Chondrocyte (in vitro differentiated cells): ENCODE measurements around the gene ZNF764. TPM values are rescaled to one million over a fixed set of nuclear protein-coding genes. Genes with fewer than 3 reads are reported as not detected.

Experiments used
- DNase-seq: peaks from one replicate; pipeline ENCODE4 v3.0.0; 2021; ENCODE audit warnings: mixed read lengths, low spot score
- H3K27ac Mint-ChIP-seq: one replicate; pipeline ENCODE4 v1.8.0; 2021; ENCODE audit warnings: mild to moderate bottlenecking, moderate library complexity, mixed read lengths; ENCODE audit not compliant: unreplicated experiment
- H3K27me3 Mint-ChIP-seq: 2 replicates; pipeline ENCODE4 v1.8.0; 2021; ENCODE audit warnings: low read depth, mixed read lengths
- H3K36me3 Mint-ChIP-seq: 2 replicates; pipeline ENCODE4 v1.8.0; 2021; ENCODE audit warnings: low read depth, mixed read lengths
- H3K4me1 Mint-ChIP-seq: 2 replicates; pipeline ENCODE4 v1.8.0; 2021; ENCODE audit warnings: low read depth, mild to moderate bottlenecking, mixed read lengths
- H3K4me3 Mint-ChIP-seq: one replicate; pipeline ENCODE4 v1.8.0; 2021; ENCODE audit warnings: mild to moderate bottlenecking, moderate library complexity, mixed read lengths; ENCODE audit not compliant: unreplicated experiment
- H3K9me3 Mint-ChIP-seq: 2 replicates; pipeline ENCODE4 v1.8.0; 2021; ENCODE audit warnings: low read depth, mixed read lengths
- CTCF ChIP-seq: fragments of 200-600 bp; sonication (generic); IDR thresholded peaks from 2 replicates; pipeline ENCODE4 v1.5.0; 2021; ENCODE audit warnings: antibody characterized with exemption, mild to moderate bottlenecking, moderate library complexity
- long read RNA-seq: library from polyadenylated mRNA; stranded (forward); transcript quantifications from one replicate; pipeline ENCODE4 v2.0.0, GENCODE V29; 2021
- total RNA-seq: library from RNA; stranded (reverse); gene quantifications from 3 replicates; pipeline ENCODE4 v1.2.1, GENCODE V29; 2021

Gene ZNF764
- 8.3 to 11.1 TPM (median 8.6 TPM) in 3 replicates for total RNA-seq
- long read RNA-seq, partial matches to known transcripts = 1 of 9 reads
- long read RNA-seq, other reads (novel, unspliced or antisense) = 1 of 9 reads

GRCh38 chr16:30557957-30558788 lies at the start of gene ZNF764:
TSS of gene ZNF764 (minus strand) at chr16:30558374. CDS start at chr16:30558182, 192 bp downstream.
- TF ChIP-seq CTCF = peak; percentile 38
- Mint-ChIP-seq H3K9me3 (no peaks in the 10 kb centered on the region), H3K36me3 (peaks cover 12% of the 10 kb centered on the region), H3K4me3 (peak within 1 kb of the TSS; percentile 74), H3K4me1 (peaks cover 17% of the 10 kb centered on the region), H3K27me3 (no peaks in the 10 kb centered on the region), H3K27ac (peak within 1 kb of the TSS; percentile 81)
- DNase-seq = peak; percentile 76

- H3K27ac Mint-ChIP-seq = no peak overlapping the region
- peaks cover under 1% of the 10 kb centered on the region for H3K9me3 Mint-ChIP-seq
- no peaks in the 10 kb centered on the region for H3K27me3 Mint-ChIP-seq
- no peak for TF ChIP-seq CTCF
- H3K4me3 Mint-ChIP-seq = no peak overlapping the region
- peaks cover 10% of the 10 kb centered on the region for H3K4me1 Mint-ChIP-seq
- H3K36me3 Mint-ChIP-seq = peaks cover 20% of the 10 kb centered on the region
- DNase-seq = no peak
Measured at GRCh38 chr16:30606004-30606403, 47.8 kb upstream of the ZNF764 start.

GRCh38 chr16:30605158-30605557 lies 47.0 kb upstream of the ZNF764 start:
- Mint-ChIP-seq H3K27ac (no peak overlapping the region), H3K4me3 (no peak overlapping the region), H3K36me3 (peaks cover 20% of the 10 kb centered on the region), H3K9me3 (peaks cover 4% of the 10 kb centered on the region), H3K4me1 (peaks cover 6% of the 10 kb centered on the region), H3K27me3 (no peaks in the 10 kb centered on the region)
- no peak for DNase-seq
- TF ChIP-seq CTCF = no peak

DNA sequence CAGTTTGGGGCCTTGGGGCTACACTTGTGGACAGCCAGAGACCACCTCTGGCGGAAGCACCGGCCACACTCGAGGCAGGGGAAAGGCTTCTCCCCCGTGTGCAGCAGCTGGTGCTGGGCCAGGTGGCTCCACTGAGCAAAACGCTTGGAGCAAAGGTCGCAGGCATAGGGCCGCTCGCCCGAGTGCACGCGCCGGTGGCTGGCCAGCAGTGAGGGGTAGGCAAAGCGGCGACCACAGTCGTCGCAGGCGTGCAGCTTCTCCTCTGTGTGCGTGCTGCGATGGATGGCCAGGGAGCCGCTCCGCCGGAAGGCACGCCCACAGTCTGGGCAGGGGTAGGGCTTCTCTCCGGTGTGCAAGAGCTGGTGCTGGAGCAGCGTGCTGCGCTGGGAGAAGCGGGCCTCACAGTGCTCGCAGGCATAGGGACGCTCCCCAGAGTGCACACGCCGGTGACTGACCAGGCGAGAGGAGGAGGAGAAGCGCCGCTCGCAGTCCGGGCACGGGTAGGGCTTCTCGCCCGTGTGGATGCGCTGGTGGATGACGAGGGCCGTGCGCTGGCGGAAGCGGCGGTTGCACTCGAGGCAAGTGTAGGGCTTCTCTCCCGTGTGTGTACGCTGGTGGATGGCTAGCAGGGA lies 46.3 kb upstream of the ZNF764 start:
- Mint-ChIP-seq H3K9me3 (peaks cover 4% of the 10 kb centered on the region), H3K36me3 (peaks cover 20% of the 10 kb centered on the region), H3K4me3 (no peak overlapping the region), H3K27ac (no peak overlapping the region), H3K4me1 (peaks cover 6% of the 10 kb centered on the region), H3K27me3 (no peaks in the 10 kb centered on the region)
- DNase-seq = peak; percentile 92
- TF ChIP-seq CTCF = no peak

- Mint-ChIP-seq H3K27me3 (no peaks in the 10 kb centered on the region), H3K4me3 (no peak overlapping the region), H3K9me3 (peaks cover 4% of the 10 kb centered on the region), H3K27ac (no peak overlapping the region), H3K4me1 (peaks cover under 1% of the 10 kb centered on the region), H3K36me3 (peaks cover 20% of the 10 kb centered on the region)
- DNase-seq = no peak
- no peak for TF ChIP-seq CTCF
Measured at GRCh38 chr16:30603945-30604315, 45.8 kb upstream of the ZNF764 start.
